Measurements from ENCODE around the gene RASGRF1. TPM values are rescaled to one million over a fixed set of nuclear protein-coding genes. Genes with fewer than 3 reads are reported as not detected.

RASGRF1 gene
- total RNA-seq, 1 experiment from 2014 or later = 0.70 TPM

DNA sequence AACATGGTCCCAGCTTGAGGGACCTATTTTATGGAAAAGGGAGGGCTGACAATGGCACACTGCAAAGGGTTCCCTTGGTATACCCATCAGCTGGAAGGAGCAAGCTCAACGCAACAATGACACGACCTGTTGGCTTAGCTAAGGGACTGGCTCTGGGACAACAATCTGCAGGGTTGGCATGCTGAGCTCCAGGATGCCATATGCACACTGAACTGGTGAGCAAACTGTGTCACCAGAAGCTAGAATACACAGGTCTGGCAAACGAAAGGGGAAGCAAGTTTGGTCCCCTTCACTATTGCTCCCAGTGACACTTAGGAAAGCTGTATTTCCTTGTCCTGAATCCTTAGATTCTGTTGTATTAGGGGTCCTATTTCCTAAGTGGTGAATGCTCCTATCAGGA is 38.0 kb upstream of the RASGRF1 start:
- no peaks in the 10 kb centered on the region for H3K9me3 Mint-ChIP-seq (ENCODE audit: unreplicated experiment)
- BruUV-seq (replicated peaks) = no TSS peak
- H3K36me3 Mint-ChIP-seq (ENCODE audit: insufficient read depth, unreplicated experiment) = no peaks in the 10 kb centered on the region
- no peak for DNase-seq (ENCODE audit: unreplicated experiment)
- ChIA-PET CTCF (interaction anchor here (1.3 to 1.5 kb wide), 2 partner anchors 13 to 56 kb away, joined by 3 read pairs; no protein-coding TSS in a partner anchor), POLR2A (interaction anchor here (1.1 kb wide), 1 partner anchor 10 kb away, joined by 3 read pairs; no protein-coding TSS in a partner anchor)
- H3K4me1 Mint-ChIP-seq (ENCODE audit: insufficient read depth, unreplicated experiment) = no peaks in the 10 kb centered on the region
- intact Hi-C loops (cut with micrococcal nuclease) = no loop called here
- H3K4me3 Mint-ChIP-seq (ENCODE audit: unreplicated experiment) = no peak overlapping the region
- H3K27ac Mint-ChIP-seq (ENCODE audit: low read depth, unreplicated experiment) = no peak overlapping the region
- TF ChIP-seq, protein P1, sequence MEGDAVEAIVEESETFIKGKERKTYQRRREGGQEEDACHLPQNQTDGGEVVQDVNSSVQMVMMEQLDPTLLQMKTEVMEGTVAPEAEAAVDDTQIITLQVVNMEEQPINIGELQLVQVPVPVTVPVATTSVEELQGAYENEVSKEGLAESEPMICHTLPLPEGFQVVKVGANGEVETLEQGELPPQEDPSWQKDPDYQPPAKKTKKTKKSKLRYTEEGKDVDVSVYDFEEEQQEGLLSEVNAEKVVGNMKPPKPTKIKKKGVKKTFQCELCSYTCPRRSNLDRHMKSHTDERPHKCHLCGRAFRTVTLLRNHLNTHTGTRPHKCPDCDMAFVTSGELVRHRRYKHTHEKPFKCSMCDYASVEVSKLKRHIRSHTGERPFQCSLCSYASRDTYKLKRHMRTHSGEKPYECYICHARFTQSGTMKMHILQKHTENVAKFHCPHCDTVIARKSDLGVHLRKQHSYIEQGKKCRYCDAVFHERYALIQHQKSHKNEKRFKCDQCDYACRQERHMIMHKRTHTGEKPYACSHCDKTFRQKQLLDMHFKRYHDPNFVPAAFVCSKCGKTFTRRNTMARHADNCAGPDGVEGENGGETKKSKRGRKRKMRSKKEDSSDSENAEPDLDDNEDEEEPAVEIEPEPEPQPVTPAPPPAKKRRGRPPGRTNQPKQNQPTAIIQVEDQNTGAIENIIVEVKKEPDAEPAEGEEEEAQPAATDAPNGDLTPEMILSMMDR (IDR thresholded peaks at IDR 0.05; ENCODE audit: unreplicated experiment) = no peak
- peaks cover 29% of the 10 kb centered on the region for H3K27me3 Mint-ChIP-seq (ENCODE audit: insufficient read depth, unreplicated experiment)

- Mint-ChIP-seq H3K27me3 (ENCODE audit: insufficient read depth, unreplicated experiment) (peaks cover 10% of the 10 kb centered on the region), H3K27ac (ENCODE audit: low read depth, unreplicated experiment) (no peak overlapping the region), H3K4me1 (ENCODE audit: insufficient read depth, unreplicated experiment) (no peaks in the 10 kb centered on the region), H3K9me3 (ENCODE audit: unreplicated experiment) (no peaks in the 10 kb centered on the region), H3K4me3 (ENCODE audit: unreplicated experiment) (no peak overlapping the region), H3K36me3 (ENCODE audit: insufficient read depth, unreplicated experiment) (no peaks in the 10 kb centered on the region)
- DNase-seq (ENCODE audit: unreplicated experiment) = no peak
- intact Hi-C loops (cut with micrococcal nuclease) = no loop called here
- ChIA-PET CTCF (interaction anchor here (0.6 kb wide), 1 partner anchor 17 kb away, joined by 3 read pairs; no protein-coding TSS in a partner anchor), POLR2A (no interaction called here)
- TF ChIP-seq, protein P1 (IDR thresholded peaks at IDR 0.05; ENCODE audit: unreplicated experiment) = no peak
- BruUV-seq (replicated peaks) = no TSS peak
Measured at GRCh38 chr15:79124388-79124787, 33.8 kb upstream of the RASGRF1 start.

GRCh38 chr15:79122991-79123390 is 32.4 kb upstream of the RASGRF1 start:
- intact Hi-C loops (cut with micrococcal nuclease) = no loop called here
- TF ChIP-seq, protein P1 (IDR thresholded peaks at IDR 0.05; ENCODE audit: unreplicated experiment) = no peak
- peaks cover 9% of the 10 kb centered on the region for H3K27me3 Mint-ChIP-seq (ENCODE audit: insufficient read depth, unreplicated experiment)
- H3K9me3 Mint-ChIP-seq (ENCODE audit: unreplicated experiment) = no peaks in the 10 kb centered on the region
- no peaks in the 10 kb centered on the region for H3K36me3 Mint-ChIP-seq (ENCODE audit: insufficient read depth, unreplicated experiment)
- CTCF ChIA-PET = interaction anchor here (0.6 kb wide), 1 partner anchor 96 kb away, joined by 3 read pairs; no protein-coding TSS in a partner anchor
- BruUV-seq (replicated peaks) = no TSS peak
- H3K27ac Mint-ChIP-seq (ENCODE audit: low read depth, unreplicated experiment) = no peak overlapping the region
- H3K4me1 Mint-ChIP-seq (ENCODE audit: insufficient read depth, unreplicated experiment) = no peaks in the 10 kb centered on the region
- no peak overlapping the region for H3K4me3 Mint-ChIP-seq (ENCODE audit: unreplicated experiment)
- POLR2A ChIA-PET = no interaction called here
- no peak for DNase-seq (ENCODE audit: unreplicated experiment)

- Mint-ChIP-seq H3K4me1 (ENCODE audit: insufficient read depth, unreplicated experiment) (no peaks in the 10 kb centered on the region), H3K4me3 (ENCODE audit: unreplicated experiment) (no peak overlapping the region), H3K27ac (ENCODE audit: low read depth, unreplicated experiment) (no peak overlapping the region), H3K9me3 (ENCODE audit: unreplicated experiment) (no peaks in the 10 kb centered on the region), H3K27me3 (ENCODE audit: insufficient read depth, unreplicated experiment) (peaks cover 3% of the 10 kb centered on the region), H3K36me3 (ENCODE audit: insufficient read depth, unreplicated experiment) (no peaks in the 10 kb centered on the region)
- intact Hi-C loops (cut with micrococcal nuclease) = no loop called here
- TF ChIP-seq, protein P1 (IDR thresholded peaks at IDR 0.05; ENCODE audit: unreplicated experiment) = no peak
- ChIA-PET POLR2A (no interaction called here), CTCF (no interaction called here)
- BruUV-seq (replicated peaks) = no TSS peak
- no peak for DNase-seq (ENCODE audit: unreplicated experiment)
Measured at GRCh38 chr15:79122391-79122790, 31.8 kb upstream of the RASGRF1 start.
